SK-N-SH (cell line): ENCODE results near the gene TRAF1.

Source experiments
- EZH2phosphoT487 ChIP-seq: fragments of 200-600 bp; sonication (generic); IDR thresholded peaks from 2 replicates; pipeline ENCODE4 v1.6.1; 2017; ENCODE audit warnings: low read depth, mixed run types, mild to moderate bottlenecking, antibody characterized with exemption, moderate library complexity, borderline replicate concordance
- TF ChIP-seq, protein P1 (sequence below): IDR thresholded peaks from 2 replicates; pipeline ENCODE4 v1.6.1; 2012; ENCODE audit warnings: mild to moderate bottlenecking, low read depth, low read length, moderate library complexity

DNA sequence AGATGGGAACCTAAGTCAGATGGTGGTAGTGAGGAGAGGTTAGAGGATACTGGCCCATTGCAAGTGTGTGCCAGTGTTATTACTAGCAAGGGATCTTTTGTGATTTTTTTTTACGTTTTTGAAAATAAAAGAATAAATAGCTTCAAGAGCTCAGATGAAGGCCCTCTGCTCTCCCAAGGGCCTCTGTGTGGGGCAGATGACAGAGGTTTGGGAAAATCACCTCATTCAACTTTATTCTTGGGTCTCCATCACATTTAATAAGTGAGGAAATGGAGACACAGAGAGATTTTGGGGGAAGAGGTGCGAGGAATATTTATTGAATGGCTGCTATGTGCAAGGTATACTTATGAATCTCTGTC is 10.1 kb upstream of the TRAF1 start:
- TF ChIP-seq, protein P1, sequence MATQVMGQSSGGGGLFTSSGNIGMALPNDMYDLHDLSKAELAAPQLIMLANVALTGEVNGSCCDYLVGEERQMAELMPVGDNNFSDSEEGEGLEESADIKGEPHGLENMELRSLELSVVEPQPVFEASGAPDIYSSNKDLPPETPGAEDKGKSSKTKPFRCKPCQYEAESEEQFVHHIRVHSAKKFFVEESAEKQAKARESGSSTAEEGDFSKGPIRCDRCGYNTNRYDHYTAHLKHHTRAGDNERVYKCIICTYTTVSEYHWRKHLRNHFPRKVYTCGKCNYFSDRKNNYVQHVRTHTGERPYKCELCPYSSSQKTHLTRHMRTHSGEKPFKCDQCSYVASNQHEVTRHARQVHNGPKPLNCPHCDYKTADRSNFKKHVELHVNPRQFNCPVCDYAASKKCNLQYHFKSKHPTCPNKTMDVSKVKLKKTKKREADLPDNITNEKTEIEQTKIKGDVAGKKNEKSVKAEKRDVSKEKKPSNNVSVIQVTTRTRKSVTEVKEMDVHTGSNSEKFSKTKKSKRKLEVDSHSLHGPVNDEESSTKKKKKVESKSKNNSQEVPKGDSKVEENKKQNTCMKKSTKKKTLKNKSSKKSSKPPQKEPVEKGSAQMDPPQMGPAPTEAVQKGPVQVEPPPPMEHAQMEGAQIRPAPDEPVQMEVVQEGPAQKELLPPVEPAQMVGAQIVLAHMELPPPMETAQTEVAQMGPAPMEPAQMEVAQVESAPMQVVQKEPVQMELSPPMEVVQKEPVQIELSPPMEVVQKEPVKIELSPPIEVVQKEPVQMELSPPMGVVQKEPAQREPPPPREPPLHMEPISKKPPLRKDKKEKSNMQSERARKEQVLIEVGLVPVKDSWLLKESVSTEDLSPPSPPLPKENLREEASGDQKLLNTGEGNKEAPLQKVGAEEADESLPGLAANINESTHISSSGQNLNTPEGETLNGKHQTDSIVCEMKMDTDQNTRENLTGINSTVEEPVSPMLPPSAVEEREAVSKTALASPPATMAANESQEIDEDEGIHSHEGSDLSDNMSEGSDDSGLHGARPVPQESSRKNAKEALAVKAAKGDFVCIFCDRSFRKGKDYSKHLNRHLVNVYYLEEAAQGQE: no peak
- no peak for TF ChIP-seq EZH2phosphoT487
